ENCODE measurements around the gene GALNT11.

The GALNT11 gene

DNA sequence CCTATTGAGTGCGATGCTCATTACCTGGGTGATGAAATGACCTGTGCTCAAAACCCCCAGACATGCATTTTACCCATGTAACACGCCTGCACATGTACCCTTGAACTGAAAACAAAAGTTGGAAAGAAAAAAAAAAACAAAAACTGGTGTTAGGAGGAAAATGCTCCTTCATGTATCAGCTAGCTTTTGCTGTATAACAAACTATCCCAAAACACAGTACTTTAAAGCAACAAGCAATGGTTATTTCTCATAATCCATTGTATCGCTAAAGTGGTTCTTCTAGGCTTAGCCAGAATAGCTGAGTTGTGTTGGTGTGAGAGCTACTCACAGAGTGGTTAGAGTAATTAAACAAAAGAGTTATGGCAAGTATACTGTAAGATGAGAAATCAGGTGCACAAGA is 12.2 kb upstream of the GALNT11 start:
- Histone ChIP-seq H2BK5ac (ENCODE audit: low read depth, low read length, poor library complexity, severe bottlenecking) (no peak overlapping the region), H3K9ac (ENCODE audit: low read length) (no peak overlapping the region), H3K4ac (ENCODE audit: low read depth in 1 of 2, low read length in 2 of 2) (no peak overlapping the region), H3K27ac (ENCODE audit: low read length, poor library complexity, severe bottlenecking) (no peak overlapping the region), H3K27me3 (ENCODE audit: control insufficient read depth in 1 of 2, insufficient read depth in 1 of 2, low read length in 2 of 2) (peaks cover 4 to 5% of the 10 kb centered on the region in 2 experiments), H3K9me3 (ENCODE audit: control insufficient read depth, low read length) (no peaks in the 10 kb centered on the region), H3K4me1 (ENCODE audit: control insufficient read depth, insufficient read depth, low read depth, low read length) (no peaks in the 10 kb centered on the region), H3K79me1 (replicated peaks; ENCODE audit: low read length, poor library complexity, severe bottlenecking) (no peaks in the 10 kb centered on the region), H2AFZ (ENCODE audit: low read depth, low read length) (no peak overlapping the region), H2BK120ac (ENCODE audit: low read depth, low read length) (no peak overlapping the region), H3K14ac (ENCODE audit: low read length in 2 of 2) (no peak overlapping the region), H2BK12ac (ENCODE audit: low read length in 2 of 2) (no peak overlapping the region), H2BK15ac (ENCODE audit: low read depth, poor library complexity, severe bottlenecking) (no peak overlapping the region), H3K4me3 (ENCODE audit: insufficient read depth in 1 of 2, low read depth in 1 of 2, low read length in 2 of 2) (no peak overlapping the region), H3K4me2 (ENCODE audit: low read length, poor library complexity, severe bottlenecking) (no peak overlapping the region), H4K8ac (ENCODE audit: low read length) (no peak overlapping the region), H3K23ac (ENCODE audit: low read length in 2 of 2) (no peak overlapping the region), H2AK5ac (ENCODE audit: low read length, severe bottlenecking) (no peak overlapping the region), H3K36me3 (ENCODE audit: control insufficient read depth in 1 of 2, insufficient read depth in 2 of 2, low read depth in 1 of 2, low read length in 2 of 2) (no peaks in the 10 kb centered on the region), H3K18ac (ENCODE audit: low read depth in 1 of 2, low read length in 2 of 2) (no peak overlapping the region), H4K91ac (ENCODE audit: low read length) (no peak overlapping the region)
- no peak for DNase-seq
- 100% methylated on average over 1 of the region's 3 CpGs for WGBS

DNA sequence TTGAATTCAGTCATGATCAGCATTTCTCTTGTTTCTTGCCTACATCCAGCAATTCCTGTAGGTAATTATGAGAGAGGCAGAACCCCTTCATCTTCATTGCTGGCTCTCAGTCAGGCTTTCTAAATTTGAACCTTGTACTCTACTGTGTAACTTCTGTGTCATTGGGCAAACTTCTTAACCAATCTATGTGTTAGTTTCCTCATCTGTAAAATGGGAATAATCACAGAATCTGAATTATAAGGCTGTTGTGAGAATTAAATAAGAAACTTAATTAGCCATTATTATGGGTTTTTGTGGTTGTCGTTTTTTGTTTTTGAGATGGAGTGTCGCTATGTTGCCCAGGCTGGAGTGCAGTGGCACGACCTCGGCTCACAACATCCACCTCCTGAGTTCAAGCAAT is 11.5 kb upstream of the GALNT11 start:
- Histone ChIP-seq H3K27ac (ENCODE audit: low read length, poor library complexity, severe bottlenecking) (no peak overlapping the region), H3K79me1 (replicated peaks; ENCODE audit: low read length, poor library complexity, severe bottlenecking) (no peaks in the 10 kb centered on the region), H3K14ac (ENCODE audit: low read length in 2 of 2) (no peak overlapping the region), H3K9me3 (ENCODE audit: control insufficient read depth, low read length) (no peaks in the 10 kb centered on the region), H3K9ac (ENCODE audit: low read length) (no peak overlapping the region), H2BK120ac (ENCODE audit: low read depth, low read length) (no peak overlapping the region), H3K4me1 (ENCODE audit: control insufficient read depth, insufficient read depth, low read depth, low read length) (no peaks in the 10 kb centered on the region), H2AK5ac (ENCODE audit: low read length, severe bottlenecking) (no peak overlapping the region), H3K4me2 (ENCODE audit: low read length, poor library complexity, severe bottlenecking) (no peak overlapping the region), H3K27me3 (ENCODE audit: control insufficient read depth in 1 of 2, insufficient read depth in 1 of 2, low read length in 2 of 2) (peaks cover 4 to 5% of the 10 kb centered on the region in 2 experiments), H2BK5ac (ENCODE audit: low read depth, low read length, poor library complexity, severe bottlenecking) (no peak overlapping the region), H3K18ac (ENCODE audit: low read depth in 1 of 2, low read length in 2 of 2) (no peak overlapping the region), H3K23ac (ENCODE audit: low read length in 2 of 2) (no peak overlapping the region), H2BK15ac (ENCODE audit: low read depth, poor library complexity, severe bottlenecking) (no peak overlapping the region), H2AFZ (ENCODE audit: low read depth, low read length) (no peak overlapping the region), H4K91ac (ENCODE audit: low read length) (no peak overlapping the region), H3K36me3 (ENCODE audit: control insufficient read depth in 1 of 2, insufficient read depth in 2 of 2, low read depth in 1 of 2, low read length in 2 of 2) (no peaks in the 10 kb centered on the region), H4K8ac (ENCODE audit: low read length) (no peak overlapping the region), H2BK12ac (ENCODE audit: low read length in 2 of 2) (no peak overlapping the region), H3K4me3 (ENCODE audit: insufficient read depth in 1 of 2, low read depth in 1 of 2, low read length in 2 of 2) (no peak overlapping the region), H3K4ac (ENCODE audit: low read depth in 1 of 2, low read length in 2 of 2) (no peak overlapping the region)
- no peak for DNase-seq
- WGBS: 98% methylated on average over 4 of the region's 4 CpGs

DNA sequence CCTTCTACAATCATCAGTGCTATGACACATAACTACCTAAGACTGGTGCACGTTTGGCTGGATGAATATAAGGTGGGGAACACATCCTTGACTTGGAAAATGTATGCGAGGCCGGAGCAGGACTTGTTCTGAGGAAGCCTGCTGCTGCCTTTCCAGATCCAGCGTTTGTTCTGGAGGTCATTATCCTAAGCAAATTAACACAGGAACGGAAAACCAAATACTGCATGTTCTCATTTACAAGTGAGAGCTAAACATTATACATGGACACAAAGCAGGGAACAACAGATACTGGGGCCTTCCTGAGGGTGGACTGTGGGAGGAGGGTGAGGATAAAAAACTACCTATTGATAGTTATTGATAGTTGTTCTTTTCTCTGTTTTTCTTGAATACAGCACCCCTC is 10.8 kb upstream of the GALNT11 start:
- H3K4me3 ChIP-seq (ENCODE audit: insufficient read depth in 1 of 2, low read depth in 1 of 2, low read length in 2 of 2): no peak overlapping the region
- H3K9ac ChIP-seq (ENCODE audit: low read length): no peak overlapping the region
- H3K36me3 ChIP-seq (ENCODE audit: control insufficient read depth in 1 of 2, insufficient read depth in 2 of 2, low read depth in 1 of 2, low read length in 2 of 2): no peaks in the 10 kb centered on the region
- H2BK5ac ChIP-seq (ENCODE audit: low read depth, low read length, poor library complexity, severe bottlenecking): no peak overlapping the region
- H3K14ac ChIP-seq (ENCODE audit: low read length in 2 of 2): no peak overlapping the region
- no peak overlapping the region for H3K4ac ChIP-seq (ENCODE audit: low read depth in 1 of 2, low read length in 2 of 2)
- no peak overlapping the region for H2BK12ac ChIP-seq (ENCODE audit: low read length in 2 of 2)
- H4K91ac ChIP-seq (ENCODE audit: low read length): no peak overlapping the region
- no peak overlapping the region for H2AK5ac ChIP-seq (ENCODE audit: low read length, severe bottlenecking)
- H2BK15ac ChIP-seq (ENCODE audit: low read depth, poor library complexity, severe bottlenecking): no peak overlapping the region
- no peak overlapping the region for H2AFZ ChIP-seq (ENCODE audit: low read depth, low read length)
- H3K4me2 ChIP-seq (ENCODE audit: low read length, poor library complexity, severe bottlenecking): no peak overlapping the region
- H3K4me1 ChIP-seq (ENCODE audit: control insufficient read depth, insufficient read depth, low read depth, low read length): no peaks in the 10 kb centered on the region
- H3K27me3 ChIP-seq (ENCODE audit: control insufficient read depth in 1 of 2, insufficient read depth in 1 of 2, low read length in 2 of 2): peaks cover 0 to 4% of the 10 kb centered on the region in 2 experiments
- H3K9me3 ChIP-seq (ENCODE audit: control insufficient read depth, low read length): no peaks in the 10 kb centered on the region
- no peaks in the 10 kb centered on the region for H3K79me1 ChIP-seq (replicated peaks; ENCODE audit: low read length, poor library complexity, severe bottlenecking)
- H3K23ac ChIP-seq (ENCODE audit: low read length in 2 of 2): no peak overlapping the region
- no peak for DNase-seq
- H3K18ac ChIP-seq (ENCODE audit: low read depth in 1 of 2, low read length in 2 of 2): no peak overlapping the region
- WGBS: 80% methylated on average over 4 of the region's 5 CpGs
- H4K8ac ChIP-seq (ENCODE audit: low read length): no peak overlapping the region
- H2BK120ac ChIP-seq (ENCODE audit: low read depth, low read length): no peak overlapping the region
- no peak overlapping the region for H3K27ac ChIP-seq (ENCODE audit: low read length, poor library complexity, severe bottlenecking)

DNA sequence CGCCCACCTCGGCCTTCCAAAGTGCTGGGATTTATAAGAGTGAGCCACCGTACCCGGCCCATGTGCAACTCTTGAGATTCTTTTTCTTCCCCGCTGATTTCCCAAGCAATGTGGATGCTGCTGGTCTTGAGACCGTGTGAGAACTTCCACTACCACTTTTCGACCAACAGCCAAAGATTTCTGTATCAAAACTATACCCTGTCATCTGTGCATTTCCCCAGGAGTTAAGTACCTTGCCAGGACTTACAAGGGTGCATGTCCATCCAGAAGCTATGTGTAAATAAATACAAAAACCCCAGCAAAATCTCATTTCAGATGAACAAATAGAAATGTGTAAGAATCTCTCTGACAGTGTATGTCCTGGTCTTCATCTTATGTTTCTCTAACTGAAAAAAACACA is 9.9 kb upstream of the GALNT11 start:
- H2BK15ac ChIP-seq (ENCODE audit: low read depth, poor library complexity, severe bottlenecking): no peak overlapping the region
- H3K18ac ChIP-seq (ENCODE audit: low read depth in 1 of 2, low read length in 2 of 2): no peak overlapping the region
- DNase-seq: no peak
- no peak overlapping the region for H3K4me3 ChIP-seq (ENCODE audit: insufficient read depth in 1 of 2, low read depth in 1 of 2, low read length in 2 of 2)
- no peak overlapping the region for H3K14ac ChIP-seq (ENCODE audit: low read length in 2 of 2)
- H3K9me3 ChIP-seq (ENCODE audit: control insufficient read depth, low read length): no peaks in the 10 kb centered on the region
- H3K23ac ChIP-seq (ENCODE audit: low read length in 2 of 2): no peak overlapping the region
- H3K4me2 ChIP-seq (ENCODE audit: low read length, poor library complexity, severe bottlenecking): no peak overlapping the region
- no peak overlapping the region for H2BK5ac ChIP-seq (ENCODE audit: low read depth, low read length, poor library complexity, severe bottlenecking)
- H3K27ac ChIP-seq (ENCODE audit: low read length, poor library complexity, severe bottlenecking): no peak overlapping the region
- H2BK12ac ChIP-seq (ENCODE audit: low read length in 2 of 2): no peak overlapping the region
- no peaks in the 10 kb centered on the region for H3K36me3 ChIP-seq (ENCODE audit: control insufficient read depth in 1 of 2, insufficient read depth in 2 of 2, low read depth in 1 of 2, low read length in 2 of 2)
- no peak overlapping the region for H3K4ac ChIP-seq (ENCODE audit: low read depth in 1 of 2, low read length in 2 of 2)
- no peak overlapping the region for H2BK120ac ChIP-seq (ENCODE audit: low read depth, low read length)
- 92% methylated on average over 7 of the region's 7 CpGs for WGBS
- H2AFZ ChIP-seq (ENCODE audit: low read depth, low read length): no peak overlapping the region
- H3K27me3 ChIP-seq (ENCODE audit: control insufficient read depth in 1 of 2, insufficient read depth in 1 of 2, low read length in 2 of 2): peaks cover 0 to 4% of the 10 kb centered on the region in 2 experiments
- no peak overlapping the region for H3K9ac ChIP-seq (ENCODE audit: low read length)
- H4K8ac ChIP-seq (ENCODE audit: low read length): no peak overlapping the region
- no peak overlapping the region for H2AK5ac ChIP-seq (ENCODE audit: low read length, severe bottlenecking)
- H4K91ac ChIP-seq (ENCODE audit: low read length): no peak overlapping the region
- H3K4me1 ChIP-seq (ENCODE audit: control insufficient read depth, insufficient read depth, low read depth, low read length): no peaks in the 10 kb centered on the region
- H3K79me1 ChIP-seq (replicated peaks; ENCODE audit: low read length, poor library complexity, severe bottlenecking): no peaks in the 10 kb centered on the region
